HEK293T (cell line): ENCODE results near the gene GEMIN7.

ENCODE experiments used
- FOXK2 ChIP-seq: fragments of 450-650 bp; IDR thresholded peaks from 2 replicates; pipeline ENCODE4 v1.6.1; 2016; ENCODE audit warnings: mild to moderate bottlenecking
- HDGF ChIP-seq: fragments of 450-650 bp; IDR thresholded peaks from 2 replicates; pipeline ENCODE4 v1.6.1; 2017; ENCODE audit warnings: antibody characterized with exemption, borderline replicate concordance
- SP1 ChIP-seq: fragments of 450-650 bp; IDR thresholded peaks from 2 replicates; pipeline ENCODE4 v1.6.1; 2017
- SUZ12 ChIP-seq: fragments of 450-650 bp; IDR thresholded peaks from 2 replicates; pipeline ENCODE4 v1.6.1; 2016; ENCODE audit warnings: mild to moderate bottlenecking
- TARDBP ChIP-seq: fragments of 450-650 bp; IDR thresholded peaks from 2 replicates; pipeline ENCODE4 v1.6.1; 2016

- no peak for TF ChIP-seq SUZ12
- no peak for TF ChIP-seq FOXK2
- no peak for TF ChIP-seq HDGF
- no peak for TF ChIP-seq SP1
- TF ChIP-seq TARDBP = no peak
Measured at GRCh38 chr19:45032421-45032820, 46.6 kb upstream of the GEMIN7 start.
